ELF-1 (cell line): ENCODE data around the gene KCNA4.
"Not testable (repeated sequence)": the region's sequence is repeated elsewhere in the genome, so short reads cannot be mapped to it uniquely, and the experiment has no call there.

Experiments used
- DNase-seq: peaks from one replicate; pipeline ENCODE4 v3.0.0-alpha.2; 2016; ENCODE audit warnings: low read depth, low spot score

The KCNA4 gene

GRCh38 chr11:30016588-30017363, at the start of gene KCNA4:
TSS of gene KCNA4 (minus strand) at chr11:30017030. CDS start at chr11:30012678, 4,352 bp downstream.
- DNase-seq = peak; percentile 63

GRCh38 chr11:30062103-30062502, 45.3 kb upstream of the KCNA4 start:
- DNase-seq = no peak

GRCh38 chr11:30059172-30059815, 42.5 kb upstream of the KCNA4 start:
- DNase-seq = no peak

GRCh38 chr11:30049214-30049613, 32.4 kb upstream of the KCNA4 start:
- no peak for DNase-seq

GRCh38 chr11:30046578-30046945, 29.7 kb upstream of the KCNA4 start:
- DNase-seq = peak; percentile 65

GRCh38 chr11:30045921-30046577, 29.2 kb upstream of the KCNA4 start:
- no peak for DNase-seq

- DNase-seq = no peak
Measured at GRCh38 chr11:30045144-30045543, 28.3 kb upstream of the KCNA4 start.

- DNase-seq = no peak
Measured at GRCh38 chr11:30041171-30041570, 24.3 kb upstream of the KCNA4 start.

GRCh38 chr11:30034746-30035145, 17.9 kb upstream of the KCNA4 start:
- DNase-seq = not testable (repeated sequence)

GRCh38 chr11:30034166-30034565, 17.3 kb upstream of the KCNA4 start:
- DNase-seq = peak; percentile 45

- peak; percentile 61 for DNase-seq
Measured at GRCh38 chr11:30025396-30026139, 8.7 kb upstream of the KCNA4 start.

GRCh38 chr11:30023074-30023473, 6.2 kb upstream of the KCNA4 start:
- peak; percentile 8 for DNase-seq

GRCh38 chr11:30019481-30019880, 2.7 kb upstream of the KCNA4 start:
- no peak for DNase-seq

GRCh38 chr11:30018495-30018894, 1.7 kb upstream of the KCNA4 start:
- peak; percentile 29 for DNase-seq

- DNase-seq = peak; percentile 78
Measured at GRCh38 chr11:30017445-30017895, 640 bp upstream of the KCNA4 start.

GRCh38 chr11:30015725-30016412, 961 bp downstream of the KCNA4 start:
- no peak for DNase-seq

- no peak for DNase-seq
Measured at GRCh38 chr11:30012346-30012745, 4.5 kb downstream of the KCNA4 start.

- no peak for DNase-seq
Measured at GRCh38 chr11:30009060-30009459, 7.8 kb downstream of the KCNA4 start.

GRCh38 chr11:30006876-30007275, 10.0 kb downstream of the KCNA4 start:
- no peak for DNase-seq

- no peak for DNase-seq
Measured at GRCh38 chr11:30002157-30002785, 14.6 kb downstream of the KCNA4 start.
